GOT3 (cell line): ENCODE results near the gene SHISA9.

Experiments used
- DNase-seq: peaks from one replicate; lab custom pipeline; 2025; ENCODE audit warnings: mixed read lengths; lab: John Stamatoyannopoulos, UW

SHISA9 gene

GRCh38 chr16:13021996-13022395 is 120.6 kb downstream of the SHISA9 start:
- no peak for DNase-seq

DNA sequence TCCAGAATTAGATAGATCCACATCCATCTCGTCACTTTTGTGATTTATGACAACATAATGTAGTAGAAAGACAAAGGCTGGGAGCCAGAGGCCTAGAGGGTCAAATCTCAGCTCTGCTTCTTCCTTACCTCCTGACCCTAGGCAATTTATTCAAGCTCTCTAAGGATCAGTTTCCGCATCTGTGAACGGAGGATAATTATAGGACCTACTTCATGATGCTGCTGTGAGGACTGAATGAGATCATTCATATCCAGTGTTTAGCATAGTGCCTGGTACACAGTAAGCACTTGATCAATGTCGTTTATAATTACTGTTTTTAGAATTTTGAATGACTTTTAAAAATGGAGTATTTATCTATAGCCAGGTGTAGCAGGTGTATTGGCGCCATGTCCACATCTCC is 128.4 kb downstream of the SHISA9 start:
- no peak for DNase-seq

GRCh38 chr16:13030769-13031168 is 129.4 kb downstream of the SHISA9 start:
- no peak for DNase-seq

- no peak for DNase-seq
Measured at GRCh38 chr16:13032911-13033310, 131.5 kb downstream of the SHISA9 start.

GRCh38 chr16:13036600-13036999 is 135.2 kb downstream of the SHISA9 start:
- no peak for DNase-seq

DNA sequence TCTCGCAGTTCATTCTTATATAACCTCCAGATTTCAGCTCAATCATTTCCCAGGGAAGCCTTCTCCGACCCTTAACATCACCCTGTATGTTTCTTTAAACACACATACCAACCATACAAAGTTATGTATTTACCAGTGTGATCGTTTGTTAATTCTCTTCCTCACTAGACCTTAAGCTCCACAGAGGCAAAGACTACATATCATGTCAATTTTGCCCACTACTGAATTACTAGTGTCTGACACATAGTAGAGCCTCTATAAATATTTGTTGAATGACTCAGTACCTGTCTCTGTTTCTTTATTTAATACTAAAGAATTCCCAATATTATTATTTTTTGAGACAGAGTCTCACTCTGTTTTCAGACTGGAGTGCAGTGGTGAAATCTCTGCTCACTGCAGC is 137.2 kb downstream of the SHISA9 start:
- DNase-seq: no peak

DNA sequence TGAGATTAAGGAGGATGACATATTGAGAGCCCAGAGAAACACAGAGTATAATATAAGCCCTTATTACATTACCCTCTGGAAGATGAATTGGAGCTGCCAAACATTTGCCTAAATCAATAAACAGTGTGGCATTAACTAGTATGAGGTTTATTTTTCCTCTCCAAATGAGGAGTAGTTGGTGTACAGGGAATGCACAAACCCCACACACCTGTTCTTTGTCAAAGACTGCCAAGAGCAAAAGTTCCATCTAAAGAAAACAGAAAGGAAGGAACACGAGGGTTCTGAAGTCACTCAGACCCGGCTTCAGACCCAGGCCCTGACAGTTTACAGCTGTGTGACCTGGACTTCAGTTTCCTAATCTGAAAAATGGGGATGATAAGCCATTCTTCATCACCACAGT is 138.1 kb downstream of the SHISA9 start:
- no peak for DNase-seq

- DNase-seq: no peak
Measured at GRCh38 chr16:13041180-13041579, 139.8 kb downstream of the SHISA9 start.

GRCh38 chr16:13041646-13042290 is 140.4 kb downstream of the SHISA9 start:
- DNase-seq: no peak

DNA sequence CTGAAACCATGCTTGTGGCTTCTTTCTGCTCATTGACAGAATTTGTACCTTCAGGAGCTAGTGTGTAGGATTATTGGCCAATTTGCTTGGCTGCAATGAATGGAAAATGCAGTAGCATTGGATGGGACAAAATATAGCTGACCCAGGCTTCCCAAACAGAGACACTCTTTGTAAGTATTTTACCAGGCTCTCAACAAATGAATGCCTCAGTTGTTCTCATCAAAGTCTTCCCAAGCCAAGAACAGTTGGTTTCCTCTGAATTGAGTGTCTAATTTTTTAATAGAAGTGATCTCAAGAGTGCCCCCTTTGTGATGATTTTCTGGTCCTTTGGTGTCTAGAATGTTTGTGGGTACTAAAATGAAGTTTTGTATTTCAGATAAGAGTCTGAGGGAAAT is 140.9 kb downstream of the SHISA9 start:
- DNase-seq: no peak

DNA sequence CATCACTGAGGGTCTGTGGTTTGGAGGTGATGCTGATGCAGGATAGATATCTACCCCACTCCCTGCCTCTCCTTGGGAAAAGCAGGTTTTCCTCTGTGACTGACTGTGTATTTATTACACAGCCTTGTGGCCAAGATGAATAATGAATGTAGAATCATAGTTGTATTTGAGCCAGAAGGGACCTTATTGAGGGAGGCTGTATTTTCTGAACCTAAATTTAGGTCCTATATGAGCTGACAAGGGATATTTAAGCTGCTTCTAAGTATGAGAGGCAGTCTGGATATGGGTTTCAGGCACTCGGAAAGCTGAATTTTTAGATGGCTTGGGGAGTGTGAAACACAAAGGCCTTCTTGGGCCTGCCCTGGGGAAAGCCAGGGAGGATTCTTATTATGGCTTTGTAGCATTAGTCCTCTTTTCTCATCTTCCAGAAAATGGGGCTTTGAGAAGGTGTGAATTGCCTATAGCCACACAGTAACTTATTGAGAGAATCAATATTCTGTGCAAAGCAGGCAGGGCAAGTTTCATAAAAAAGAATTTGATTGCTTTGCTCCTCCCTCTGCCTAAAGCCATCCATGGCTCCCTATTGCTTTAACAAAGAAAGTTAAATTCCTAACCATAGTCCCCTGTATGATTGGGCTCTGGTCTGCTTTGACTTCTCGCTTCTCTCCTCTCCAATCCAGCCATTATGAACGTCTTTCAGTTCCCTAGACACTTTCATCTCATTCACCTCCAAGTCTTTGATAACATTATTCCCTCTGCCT is 144.8 kb downstream of the SHISA9 start:
- no peak for DNase-seq

DNA sequence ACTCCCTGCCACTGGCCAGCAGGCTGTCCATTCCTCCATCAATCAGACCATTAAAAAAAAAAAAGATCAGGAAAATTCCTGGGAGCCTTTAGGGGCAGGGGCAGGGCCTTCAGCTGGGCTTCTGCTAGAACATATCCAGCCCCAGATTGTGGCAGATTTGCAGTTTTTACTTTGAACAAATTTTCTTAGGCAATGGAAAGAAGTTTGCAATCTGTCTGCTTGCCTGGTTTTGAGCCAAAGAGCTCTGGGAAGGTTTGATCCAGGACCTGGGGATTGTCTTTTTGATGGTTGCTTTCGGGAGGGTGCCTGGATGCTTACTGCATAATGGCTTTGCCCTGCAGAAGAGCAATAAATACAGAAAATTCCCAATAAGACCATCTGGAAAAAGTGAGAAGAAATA is 145.9 kb downstream of the SHISA9 start:
- DNase-seq: no peak

DNA sequence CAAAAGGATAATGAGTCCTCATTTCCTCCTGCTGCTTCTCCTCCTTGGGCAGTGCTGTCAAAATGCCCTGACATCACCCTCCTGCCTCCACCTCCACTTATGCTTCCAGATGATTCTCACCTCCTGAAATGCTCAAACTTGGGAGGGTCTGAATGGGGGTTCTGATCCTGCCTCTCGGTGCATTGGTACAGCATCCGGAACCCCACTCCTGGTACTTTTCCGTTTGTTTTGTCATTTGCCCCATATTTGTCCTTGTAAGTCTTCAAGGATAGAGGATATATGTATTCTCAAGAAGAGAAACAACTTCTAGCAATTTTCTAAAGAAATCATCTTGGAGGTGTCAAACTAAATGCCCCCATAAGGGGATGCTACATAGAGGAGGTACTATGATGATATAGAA is 148.3 kb downstream of the SHISA9 start:
- no peak for DNase-seq

DNA sequence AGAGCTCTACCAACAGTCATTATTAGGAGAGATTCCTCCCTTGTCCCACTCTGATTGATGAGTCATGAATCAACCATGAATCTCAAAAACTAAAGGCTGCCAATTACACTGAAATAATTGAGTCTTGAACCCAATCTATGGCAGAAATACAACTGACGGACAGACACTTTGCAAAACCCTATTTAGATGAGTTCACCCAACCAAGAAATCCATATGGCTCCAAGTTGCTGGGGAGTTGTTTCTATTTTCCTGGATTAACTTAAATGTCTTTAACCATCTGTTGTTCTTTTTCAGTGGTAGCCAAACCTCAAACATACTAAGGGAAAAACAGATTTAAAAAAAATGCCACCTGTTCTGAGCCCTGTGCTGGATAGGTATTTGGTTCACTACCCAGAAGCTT is 151.0 kb downstream of the SHISA9 start:
- no peak for DNase-seq

GRCh38 chr16:13055480-13055879 is 154.1 kb downstream of the SHISA9 start:
- no peak for DNase-seq

GRCh38 chr16:13056607-13057006 is 155.2 kb downstream of the SHISA9 start:
- DNase-seq: no peak

- no peak for DNase-seq
Measured at GRCh38 chr16:13060932-13061331, 159.5 kb downstream of the SHISA9 start.

GRCh38 chr16:13061691-13062090 is 160.3 kb downstream of the SHISA9 start:
- DNase-seq: no peak

DNA sequence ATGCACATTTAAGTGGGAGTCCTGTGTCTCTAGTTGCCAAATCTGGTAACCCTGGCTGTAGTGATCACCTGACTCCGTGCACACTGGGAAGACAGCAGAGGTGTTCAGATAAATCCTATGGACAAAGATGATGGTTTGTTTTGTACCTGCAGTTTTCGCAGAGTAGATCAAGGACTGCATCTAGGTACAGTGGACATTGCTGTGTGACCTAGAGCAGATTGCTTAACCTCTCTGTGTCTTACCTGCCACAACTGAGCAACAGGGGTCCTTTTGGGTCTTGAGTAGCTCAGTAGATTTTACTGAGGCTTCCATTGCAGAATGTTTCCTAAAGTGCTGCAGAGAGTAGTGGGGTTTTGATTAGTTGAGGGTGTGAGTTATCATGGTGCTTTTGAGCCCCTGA is 160.8 kb downstream of the SHISA9 start:
- DNase-seq: no peak

GRCh38 chr16:13063457-13063856 is 162.1 kb downstream of the SHISA9 start:
- DNase-seq: no peak

GRCh38 chr16:13064821-13065220 is 163.4 kb downstream of the SHISA9 start:
- DNase-seq: no peak

DNA sequence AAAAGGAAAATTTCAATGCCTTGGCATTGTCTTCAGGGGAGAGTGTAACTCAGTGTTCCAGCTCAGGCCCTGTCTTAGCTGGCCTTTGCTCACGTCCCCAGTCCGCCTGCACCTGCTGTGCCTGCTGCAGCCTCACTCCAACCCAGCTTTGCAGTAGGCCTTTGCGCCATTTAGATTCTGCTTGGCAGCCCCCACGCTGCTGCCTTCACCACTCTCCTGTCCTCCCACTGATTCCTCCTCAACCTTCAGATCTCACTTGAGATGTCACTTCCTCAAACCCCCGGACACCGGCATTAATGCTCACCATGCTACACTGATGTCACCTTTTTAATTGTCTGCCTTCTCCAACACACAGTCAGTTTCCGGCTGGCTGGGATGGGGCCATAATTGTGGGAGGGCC is 166.2 kb downstream of the SHISA9 start:
- DNase-seq: no peak

- no peak for DNase-seq
Measured at GRCh38 chr16:13068912-13069583, 167.7 kb downstream of the SHISA9 start.
